Measurements from ENCODE around the gene SLC17A5.

Gene SLC17A5

GRCh38 chr6:73665686-73666319 lies 12.0 kb upstream of the SLC17A5 start:
- Histone ChIP-seq H3K36me3 (ENCODE audit: control insufficient read depth in 2 of 2, insufficient read depth in 2 of 2, low read length in 2 of 2) (no peaks in the 10 kb centered on the region), H3K27ac (ENCODE audit: low read length) (no peak overlapping the region), H3K27me3 (ENCODE audit: control insufficient read depth in 1 of 2, insufficient read depth in 2 of 2, low read length in 2 of 2) (no peaks in the 10 kb centered on the region), H3K9me3 (ENCODE audit: control insufficient read depth in 2 of 2, low read length in 2 of 2) (no peaks in the 10 kb centered on the region), H3K4me1 (ENCODE audit: control insufficient read depth, insufficient read depth, low read length) (no peaks in the 10 kb centered on the region), H3K9ac (ENCODE audit: low read length in 2 of 2) (no peak overlapping the region), H3K4me3 (ENCODE audit: low read length in 2 of 2) (no peak overlapping the region)

- no peaks in the 10 kb centered on the region for H3K4me1 ChIP-seq (ENCODE audit: control insufficient read depth, insufficient read depth, low read length)
- H3K36me3 ChIP-seq (ENCODE audit: control insufficient read depth in 2 of 2, insufficient read depth in 2 of 2, low read length in 2 of 2): no peaks in the 10 kb centered on the region
- H3K27ac ChIP-seq (ENCODE audit: low read length): no peak overlapping the region
Measured at GRCh38 chr6:73664701-73665100, 10.9 kb upstream of the SLC17A5 start.

GRCh38 chr6:73657201-73657600 lies 3.4 kb upstream of the SLC17A5 start:
- no peaks in the 10 kb centered on the region for H3K27me3 ChIP-seq (ENCODE audit: control insufficient read depth in 1 of 2, insufficient read depth in 2 of 2, low read length in 2 of 2)
- no peak overlapping the region for H3K9ac ChIP-seq (ENCODE audit: low read length in 2 of 2)
- no peaks in the 10 kb centered on the region for H3K4me1 ChIP-seq (ENCODE audit: control insufficient read depth, insufficient read depth, low read length)
- no peak overlapping the region for H3K27ac ChIP-seq (ENCODE audit: low read length)
- no peak overlapping the region for H3K4me3 ChIP-seq (ENCODE audit: low read length in 2 of 2)
- no peaks in the 10 kb centered on the region for H3K9me3 ChIP-seq (ENCODE audit: control insufficient read depth in 2 of 2, low read length in 2 of 2)
- H3K36me3 ChIP-seq (ENCODE audit: control insufficient read depth in 2 of 2, insufficient read depth in 2 of 2, low read length in 2 of 2): no peaks in the 10 kb centered on the region

More at GRCh38 chr6:73664701-73665100, 10.9 kb upstream of the SLC17A5 start:
- H3K4me3 ChIP-seq (ENCODE audit: low read length in 2 of 2): no peak overlapping the region
- H3K27me3 ChIP-seq (ENCODE audit: control insufficient read depth in 1 of 2, insufficient read depth in 2 of 2, low read length in 2 of 2): no peaks in the 10 kb centered on the region
- H3K9ac ChIP-seq (ENCODE audit: low read length in 2 of 2): no peak overlapping the region
- no peaks in the 10 kb centered on the region for H3K9me3 ChIP-seq (ENCODE audit: control insufficient read depth in 2 of 2, low read length in 2 of 2)

- H3K36me3 ChIP-seq (ENCODE audit: control insufficient read depth in 2 of 2, insufficient read depth in 2 of 2, low read length in 2 of 2): no peaks in the 10 kb centered on the region
Measured at GRCh38 chr6:73656531-73657145, 2.8 kb upstream of the SLC17A5 start.

GRCh38 chr6:73655341-73655917 lies 1.6 kb upstream of the SLC17A5 start:
- Histone ChIP-seq H3K4me3 (ENCODE audit: low read length in 2 of 2) (no peak overlapping the region), H3K27me3 (ENCODE audit: control insufficient read depth in 1 of 2, insufficient read depth in 2 of 2, low read length in 2 of 2) (no peaks in the 10 kb centered on the region), H3K36me3 (ENCODE audit: control insufficient read depth in 2 of 2, insufficient read depth in 2 of 2, low read length in 2 of 2) (no peaks in the 10 kb centered on the region), H3K9ac (ENCODE audit: low read length in 2 of 2) (no peak overlapping the region), H3K4me1 (ENCODE audit: control insufficient read depth, insufficient read depth, low read length) (no peaks in the 10 kb centered on the region), H3K9me3 (ENCODE audit: control insufficient read depth in 2 of 2, low read length in 2 of 2) (no peaks in the 10 kb centered on the region), H3K27ac (ENCODE audit: low read length) (no peak overlapping the region)

More at GRCh38 chr6:73656531-73657145, 2.8 kb upstream of the SLC17A5 start:
- H3K9me3 ChIP-seq (ENCODE audit: control insufficient read depth in 2 of 2, low read length in 2 of 2): no peaks in the 10 kb centered on the region
- H3K4me1 ChIP-seq (ENCODE audit: control insufficient read depth, insufficient read depth, low read length): no peaks in the 10 kb centered on the region
- H3K27ac ChIP-seq (ENCODE audit: low read length): no peak overlapping the region
- H3K27me3 ChIP-seq (ENCODE audit: control insufficient read depth in 1 of 2, insufficient read depth in 2 of 2, low read length in 2 of 2): no peaks in the 10 kb centered on the region
- no peak overlapping the region for H3K9ac ChIP-seq (ENCODE audit: low read length in 2 of 2)
- H3K4me3 ChIP-seq (ENCODE audit: low read length in 2 of 2): no peak overlapping the region

- Histone ChIP-seq H3K27ac (ENCODE audit: low read length) (peak overlapping the region; percentile 82), H3K4me3 (ENCODE audit: low read length in 2 of 2) (peak overlapping the region; percentile 91 to 93), H3K9me3 (ENCODE audit: control insufficient read depth in 2 of 2, low read length in 2 of 2) (no peaks in the 10 kb centered on the region), H3K27me3 (ENCODE audit: control insufficient read depth in 1 of 2, insufficient read depth in 2 of 2, low read length in 2 of 2) (no peaks in the 10 kb centered on the region), H3K36me3 (ENCODE audit: control insufficient read depth in 2 of 2, insufficient read depth in 2 of 2, low read length in 2 of 2) (no peaks in the 10 kb centered on the region), H3K4me1 (ENCODE audit: control insufficient read depth, insufficient read depth, low read length) (no peaks in the 10 kb centered on the region), H3K9ac (ENCODE audit: low read length in 2 of 2) (peak overlapping the region; percentile 60 to 84)
Measured at GRCh38 chr6:73652637-73653570, 888 bp downstream of the SLC17A5 start.

- Histone ChIP-seq H3K9me3 (ENCODE audit: control insufficient read depth in 2 of 2, low read length in 2 of 2) (no peaks in the 10 kb centered on the region), H3K27ac (ENCODE audit: low read length) (no peak overlapping the region), H3K36me3 (ENCODE audit: control insufficient read depth in 2 of 2, insufficient read depth in 2 of 2, low read length in 2 of 2) (no peaks in the 10 kb centered on the region), H3K27me3 (ENCODE audit: control insufficient read depth in 1 of 2, insufficient read depth in 2 of 2, low read length in 2 of 2) (no peaks in the 10 kb centered on the region), H3K9ac (ENCODE audit: low read length in 2 of 2) (no peak overlapping the region), H3K4me3 (ENCODE audit: low read length in 2 of 2) (no peak overlapping the region), H3K4me1 (ENCODE audit: control insufficient read depth, insufficient read depth, low read length) (no peaks in the 10 kb centered on the region)
Measured at GRCh38 chr6:73649783-73650182, 4.0 kb downstream of the SLC17A5 start.

GRCh38 chr6:73648166-73648565 lies 5.6 kb downstream of the SLC17A5 start:
- Histone ChIP-seq H3K9me3 (ENCODE audit: control insufficient read depth in 2 of 2, low read length in 2 of 2) (no peaks in the 10 kb centered on the region), H3K27ac (ENCODE audit: low read length) (no peak overlapping the region), H3K27me3 (ENCODE audit: control insufficient read depth in 1 of 2, insufficient read depth in 2 of 2, low read length in 2 of 2) (no peaks in the 10 kb centered on the region), H3K4me3 (ENCODE audit: low read length in 2 of 2) (no peak overlapping the region), H3K4me1 (ENCODE audit: control insufficient read depth, insufficient read depth, low read length) (no peaks in the 10 kb centered on the region), H3K36me3 (ENCODE audit: control insufficient read depth in 2 of 2, insufficient read depth in 2 of 2, low read length in 2 of 2) (no peaks in the 10 kb centered on the region), H3K9ac (ENCODE audit: low read length in 2 of 2) (no peak overlapping the region)

GRCh38 chr6:73644941-73645591 lies 8.7 kb downstream of the SLC17A5 start:
- Histone ChIP-seq H3K4me1 (ENCODE audit: control insufficient read depth, insufficient read depth, low read length) (no peaks in the 10 kb centered on the region), H3K4me3 (ENCODE audit: low read length in 2 of 2) (peak overlapping the region; percentile 18 to 62), H3K36me3 (ENCODE audit: control insufficient read depth in 2 of 2, insufficient read depth in 2 of 2, low read length in 2 of 2) (peaks cover 0 to 7% of the 10 kb centered on the region in 2 donors), H3K27me3 (ENCODE audit: control insufficient read depth in 1 of 2, insufficient read depth in 2 of 2, low read length in 2 of 2) (no peaks in the 10 kb centered on the region), H3K27ac (ENCODE audit: low read length) (no peak overlapping the region), H3K9me3 (ENCODE audit: control insufficient read depth in 2 of 2, low read length in 2 of 2) (no peaks in the 10 kb centered on the region), H3K9ac (ENCODE audit: low read length in 2 of 2) (no peak overlapping the region)

- Histone ChIP-seq H3K27ac (ENCODE audit: low read length) (no peak overlapping the region), H3K9me3 (ENCODE audit: control insufficient read depth in 2 of 2, low read length in 2 of 2) (no peaks in the 10 kb centered on the region), H3K27me3 (ENCODE audit: control insufficient read depth in 1 of 2, insufficient read depth in 2 of 2, low read length in 2 of 2) (no peaks in the 10 kb centered on the region), H3K4me1 (ENCODE audit: control insufficient read depth, insufficient read depth, low read length) (no peaks in the 10 kb centered on the region), H3K36me3 (ENCODE audit: control insufficient read depth in 2 of 2, insufficient read depth in 2 of 2, low read length in 2 of 2) (peaks cover 0 to 10% of the 10 kb centered on the region in 2 donors), H3K4me3 (ENCODE audit: low read length in 2 of 2) (no peak overlapping the region), H3K9ac (ENCODE audit: low read length in 2 of 2) (no peak overlapping the region)
Measured at GRCh38 chr6:73644030-73644429, 9.8 kb downstream of the SLC17A5 start.

All from stomach smooth muscle (tissue), 2 donors.